Stomach (tissue), 4 donors: ENCODE measurements around the gene LRIT2.

Source experiments
- CTCF ChIP-seq, 7 experiments: fragments of 450-650 bp in 4 of 7; fragments of 200-600 bp in 3 of 7; sonication (generic) in 3 of 7; IDR thresholded peaks; one replicate each; pipeline ENCODE4 v1.5.1; 2016 to 2019; ENCODE audit warnings: antibody characterized with exemption in 7 of 7, control low read depth in 2 of 7, mild to moderate bottlenecking in 1 of 7
- POLR2AphosphoS5 ChIP-seq, 3 donors: sonication (generic); formaldehyde crosslinking; IDR thresholded peaks; one replicate each; pipeline ENCODE4 v1.6.1; 2016; ENCODE audit warnings: antibody characterized with exemption in 3 of 3

GRCh38 chr10:84232376-84232775, 7.0 kb upstream of the LRIT2 start:
- no peak for TF ChIP-seq POLR2AphosphoS5 (IDR thresholded peaks at IDR 0.05)
- no peak for TF ChIP-seq CTCF (IDR thresholded peaks at IDR 0.05)
